Liver (tissue), 3 donors: ENCODE data around the gene EIF3L.

ENCODE experiments used
- CTCF ChIP-seq: fragments of 150-350 bp; IDR thresholded peaks from 2 replicates; pipeline ENCODE4 v1.5.1; 2017; ENCODE audit warnings: improper control_type of control experiment, low read depth, low read length; ENCODE audit not compliant: missing input control
- EGR1 ChIP-seq, 2 donors: IDR thresholded peaks; 2 replicates each; pipeline ENCODE4 v1.6.1; 2016 to 2018; ENCODE audit warnings: antibody characterized with exemption in 2 of 2, low read depth in 2 of 2
- TAF1 ChIP-seq: conservative IDR thresholded peaks from 2 replicates; pipeline ENCODE4 v1.6.1; 2016; ENCODE audit warnings: antibody characterized with exemption, mild to moderate bottlenecking
- donor health status: healthy.
- donor health status: healthy.

GRCh38 chr22:37926358-37926757 is 77.1 kb downstream of the EIF3L start:
- no peak for TF ChIP-seq TAF1
- no peak for TF ChIP-seq EGR1 (IDR thresholded peaks at IDR 0.05; ENCODE audit: low read depth in 2 of 2)
- no peak for TF ChIP-seq CTCF
